ENCODE measurements around the gene AAK1.

GRCh38 chr2:69553991-69554390 lies 89.5 kb downstream of the AAK1 start:
- TF ChIP-seq CTCF (IDR thresholded peaks at IDR 0.05; ENCODE audit: low read depth, low read length) (no peak), POLR2A (IDR thresholded peaks at IDR 0.05; ENCODE audit: extremely low read depth, insufficient read length) (no peak), MYC (IDR thresholded peaks at IDR 0.05; ENCODE audit: low read depth, low read length) (no peak)
- TF ChIP-seq, protein P1, sequence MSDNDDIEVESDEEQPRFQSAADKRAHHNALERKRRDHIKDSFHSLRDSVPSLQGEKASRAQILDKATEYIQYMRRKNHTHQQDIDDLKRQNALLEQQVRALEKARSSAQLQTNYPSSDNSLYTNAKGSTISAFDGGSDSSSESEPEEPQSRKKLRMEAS (IDR thresholded peaks at IDR 0.05; ENCODE audit: low read depth, low read length) = no peak

Data from NB4 (cell line).